DMS 273 treated with DMSO at 0.1 percent for 48 hours (cell line): ENCODE measurements around the gene RETREG2.
"Not testable (repeated sequence)": the region's sequence is repeated elsewhere in the genome, so short reads cannot be mapped to it uniquely, and the experiment has no call there.

Experiments
- DNase-seq: peaks from one replicate; lab custom pipeline; 2025; lab: John Stamatoyannopoulos, UW

Gene RETREG2

GRCh38 chr2:219197388-219197787 lies 19.3 kb downstream of the RETREG2 start:
- no peak for DNase-seq

GRCh38 chr2:219198974-219199373 lies 20.9 kb downstream of the RETREG2 start:
- no peak for DNase-seq

- no peak for DNase-seq
Measured at GRCh38 chr2:219199470-219200211, 21.6 kb downstream of the RETREG2 start.

- not testable (repeated sequence) for DNase-seq
Measured at GRCh38 chr2:219200502-219201326, 22.6 kb downstream of the RETREG2 start.

GRCh38 chr2:219201331-219201730 lies 23.3 kb downstream of the RETREG2 start:
- DNase-seq: not testable (repeated sequence)

GRCh38 chr2:219204425-219205164 lies 26.5 kb downstream of the RETREG2 start:
- DNase-seq: no peak

GRCh38 chr2:219205165-219205538 lies 27.1 kb downstream of the RETREG2 start:
- no peak for DNase-seq

GRCh38 chr2:219205981-219206327 lies 27.9 kb downstream of the RETREG2 start:
- no peak for DNase-seq

GRCh38 chr2:219206328-219207133 lies 28.5 kb downstream of the RETREG2 start, which contains the start of gene ZFAND2B:
Gene ZFAND2B, plus strand, starts transcription at chr2:219206782. Its CDS starts 206 bp downstream, at chr2:219206988.
- DNase-seq: peak; percentile 81

GRCh38 chr2:219207134-219207883 lies 29.2 kb downstream of the RETREG2 start:
- no peak for DNase-seq

- peak; percentile 16 for DNase-seq
Measured at GRCh38 chr2:219207884-219208740, 30.0 kb downstream of the RETREG2 start.

GRCh38 chr2:219209236-219210195 lies 31.4 kb downstream of the RETREG2 start:
- DNase-seq: no peak

GRCh38 chr2:219210196-219210885 lies 32.3 kb downstream of the RETREG2 start:
- no peak for DNase-seq

- DNase-seq: no peak
Measured at GRCh38 chr2:219210886-219211362, 32.8 kb downstream of the RETREG2 start.

- no peak for DNase-seq
Measured at GRCh38 chr2:219213026-219213415, 34.9 kb downstream of the RETREG2 start.

GRCh38 chr2:219213486-219214071 lies 35.5 kb downstream of the RETREG2 start:
- DNase-seq: no peak

- DNase-seq: no peak
Measured at GRCh38 chr2:219214141-219214540, 36.1 kb downstream of the RETREG2 start.

GRCh38 chr2:219214786-219215185 lies 36.7 kb downstream of the RETREG2 start:
- no peak for DNase-seq
